B cell (primary cell): Measurements from ENCODE around the gene SCFD2.

Experiments used
- EZH2 ChIP-seq: IDR thresholded peaks from 2 replicates; pipeline ENCODE4 v1.6.1; 2012; ENCODE audit warnings: borderline replicate concordance, low read depth, mild to moderate bottlenecking, moderate library complexity, low read length; ENCODE audit not compliant: insufficient read depth, poor library complexity, severe bottlenecking
- TF ChIP-seq, protein P1 (sequence below): fragments of 200-600 bp; IDR thresholded peaks from one replicate; pipeline ENCODE4 v1.8.0; 2022; ENCODE audit warnings: antibody characterized with exemption, mild to moderate bottlenecking

DNA sequence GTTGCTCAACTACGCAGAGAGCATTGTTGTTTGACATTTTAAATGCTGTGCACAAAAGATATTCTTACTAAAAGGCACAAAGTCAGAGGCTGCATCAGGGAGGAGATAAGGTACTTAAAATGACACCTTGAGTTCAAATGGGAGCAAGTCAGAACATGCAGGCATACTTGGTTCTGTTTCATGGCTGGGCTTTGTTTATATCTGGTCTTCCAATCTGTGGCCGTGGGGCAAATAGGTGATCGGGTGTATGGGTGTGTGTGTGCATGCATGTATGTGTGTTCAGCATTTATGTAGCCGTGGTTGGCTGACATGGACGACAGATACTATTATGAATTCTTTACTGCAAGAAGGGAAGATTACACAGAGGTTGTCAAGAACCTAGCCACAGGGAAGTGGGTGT lies 397.6 kb downstream of the SCFD2 start:
- TF ChIP-seq, protein P1, sequence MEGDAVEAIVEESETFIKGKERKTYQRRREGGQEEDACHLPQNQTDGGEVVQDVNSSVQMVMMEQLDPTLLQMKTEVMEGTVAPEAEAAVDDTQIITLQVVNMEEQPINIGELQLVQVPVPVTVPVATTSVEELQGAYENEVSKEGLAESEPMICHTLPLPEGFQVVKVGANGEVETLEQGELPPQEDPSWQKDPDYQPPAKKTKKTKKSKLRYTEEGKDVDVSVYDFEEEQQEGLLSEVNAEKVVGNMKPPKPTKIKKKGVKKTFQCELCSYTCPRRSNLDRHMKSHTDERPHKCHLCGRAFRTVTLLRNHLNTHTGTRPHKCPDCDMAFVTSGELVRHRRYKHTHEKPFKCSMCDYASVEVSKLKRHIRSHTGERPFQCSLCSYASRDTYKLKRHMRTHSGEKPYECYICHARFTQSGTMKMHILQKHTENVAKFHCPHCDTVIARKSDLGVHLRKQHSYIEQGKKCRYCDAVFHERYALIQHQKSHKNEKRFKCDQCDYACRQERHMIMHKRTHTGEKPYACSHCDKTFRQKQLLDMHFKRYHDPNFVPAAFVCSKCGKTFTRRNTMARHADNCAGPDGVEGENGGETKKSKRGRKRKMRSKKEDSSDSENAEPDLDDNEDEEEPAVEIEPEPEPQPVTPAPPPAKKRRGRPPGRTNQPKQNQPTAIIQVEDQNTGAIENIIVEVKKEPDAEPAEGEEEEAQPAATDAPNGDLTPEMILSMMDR, result no peak
- no peak for TF ChIP-seq EZH2
